HG03460 (cell line): ENCODE data around the gene KCNK7.
A peak's percentile ranks its signal among the peaks of the same experiment; 100 is the strongest.
"Not testable (repeated sequence)": the region's sequence is repeated elsewhere in the genome, so short reads cannot be mapped to it uniquely, and the experiment has no call there.

Experiments
- ATAC-seq: cut with Tn5 transposase; IDR thresholded peaks from one replicate; pipeline ENCODE4 v1.9.1; 2021; ENCODE audit not compliant: unreplicated experiment

KCNK7 gene

GRCh38 chr11:65574811-65575567, 20.6 kb downstream of the KCNK7 start:
- ATAC-seq, result no peak

- peak; percentile 32 for ATAC-seq
Observed at GRCh38 chr11:65574109-65574810, 21.3 kb downstream of the KCNK7 start.

- ATAC-seq, result no peak
Observed at GRCh38 chr11:65573391-65574079, 22.1 kb downstream of the KCNK7 start.

GRCh38 chr11:65572356-65573051, 23.1 kb downstream of the KCNK7 start, which contains the start of gene FAM89B:
TSS of gene FAM89B (plus strand) at chr11:65572538. CDS start at chr11:65572670, 132 bp downstream.
- no peak for ATAC-seq

GRCh38 chr11:65571940-65572339, 23.7 kb downstream of the KCNK7 start:
- ATAC-seq, result no peak

- no peak for ATAC-seq
Observed at GRCh38 chr11:65571420-65571819, 24.2 kb downstream of the KCNK7 start.

GRCh38 chr11:65569973-65570918, 25.4 kb downstream of the KCNK7 start, which contains the start of gene ZNRD2:
TSS of gene ZNRD2 (plus strand) at chr11:65570477. CDS start at chr11:65570492, 15 bp downstream.
- peak; percentile 49 for ATAC-seq

- peak; percentile 1 for ATAC-seq
Observed at GRCh38 chr11:65569164-65569972, 26.2 kb downstream of the KCNK7 start.

GRCh38 chr11:65565624-65566453, 29.8 kb downstream of the KCNK7 start:
- ATAC-seq, result no peak

GRCh38 chr11:65564879-65565559, 30.6 kb downstream of the KCNK7 start:
- not testable (repeated sequence) for ATAC-seq

GRCh38 chr11:65563601-65564000, 32.0 kb downstream of the KCNK7 start:
- ATAC-seq, result no peak

- no peak for ATAC-seq
Observed at GRCh38 chr11:65562788-65563187, 32.8 kb downstream of the KCNK7 start.

- ATAC-seq, result no peak
Observed at GRCh38 chr11:65562020-65562419, 33.6 kb downstream of the KCNK7 start.

- ATAC-seq, result no peak
Observed at GRCh38 chr11:65560555-65561418, 34.8 kb downstream of the KCNK7 start.

GRCh38 chr11:65559951-65560537, 35.6 kb downstream of the KCNK7 start:
- ATAC-seq, result no peak

GRCh38 chr11:65559535-65559934, 36.1 kb downstream of the KCNK7 start:
- no peak for ATAC-seq
